Keratinocyte (primary cell): Measurements from ENCODE around the gene MAGEH1. TPM values are rescaled to one million over a fixed set of nuclear protein-coding genes. Genes with fewer than 3 reads are reported as not detected.

Experiments used
- DNase-seq: peaks from one replicate; pipeline ENCODE4 v3.0.0-alpha.2; 2011; ENCODE audit warnings: low read depth, missing footprints, low spot score
- FAIRE-seq: peaks from 2 replicates; lab custom pipeline; 2011; peaks lifted over from hg19 to GRCh38; lab: Jason Lieb, UNC
- H2AFZ ChIP-seq: 2 replicates; pipeline ENCODE4 v1.6.0; 2012; ENCODE audit warnings: low read length, control low read depth, inconsistent platforms; ENCODE audit not compliant: control insufficient read depth
- H3K27ac ChIP-seq: 2 replicates; pipeline ENCODE4 v1.5.1; 2011; ENCODE audit warnings: low read length; ENCODE audit not compliant: control insufficient read depth, insufficient read depth
- H3K27me3 ChIP-seq: 3 replicates; pipeline ENCODE4 v1.6.0; 2011; ENCODE audit warnings: low read length; ENCODE audit not compliant: control insufficient read depth, insufficient read depth; ENCODE audit errors: extremely low read depth
- H3K36me3 ChIP-seq, 2 experiments: 2 replicates in 1 of 2; 3 replicates in 1 of 2; pipeline ENCODE4 v1.5.1; 2011; ENCODE audit warnings: low read length in 2 of 2, mild to moderate bottlenecking in 1 of 2; ENCODE audit not compliant: control insufficient read depth in 2 of 2, insufficient read depth in 2 of 2; ENCODE audit errors: extremely low read depth in 1 of 2
- H3K4me1 ChIP-seq: 3 replicates; pipeline ENCODE4 v1.5.1; 2011; ENCODE audit warnings: low read length; ENCODE audit not compliant: control insufficient read depth, insufficient read depth; ENCODE audit errors: extremely low read depth
- H3K4me2 ChIP-seq: 3 replicates; pipeline ENCODE4 v1.6.0; 2011; ENCODE audit warnings: low read depth, low read length; ENCODE audit not compliant: control insufficient read depth, insufficient read depth; ENCODE audit errors: extremely low read depth
- H3K4me3 ChIP-seq, 3 experiments: fragments of 200-600 bp in 1 of 3; sonication (generic) in 1 of 3; 2 replicates in 2 of 3; 3 replicates in 1 of 3; pipeline ENCODE4 v1.5.1; 2011 to 2016; ENCODE audit warnings: low read length in 3 of 3, mild to moderate bottlenecking in 3 of 3, control low read depth in 2 of 3, inconsistent platforms in 1 of 3, low read depth in 1 of 3, mixed read lengths in 1 of 3, mixed run types in 1 of 3, moderate library complexity in 1 of 3; ENCODE audit not compliant: control insufficient read depth in 2 of 3, insufficient read depth in 2 of 3; ENCODE audit errors: extremely low read depth in 1 of 3
- H3K79me2 ChIP-seq: 2 replicates; pipeline ENCODE4 v1.6.0; 2012; ENCODE audit warnings: low read length; ENCODE audit not compliant: control insufficient read depth, insufficient read depth
- H3K9ac ChIP-seq: 3 replicates; pipeline ENCODE4 v1.6.0; 2011; ENCODE audit warnings: low read length; ENCODE audit not compliant: control insufficient read depth, insufficient read depth; ENCODE audit errors: extremely low read depth
- H3K9me1 ChIP-seq: 3 replicates; pipeline ENCODE4 v1.6.0; 2011; ENCODE audit warnings: low read length; ENCODE audit not compliant: control insufficient read depth, insufficient read depth; ENCODE audit errors: extremely low read depth
- H3K9me3 ChIP-seq: 2 replicates; pipeline ENCODE4 v1.5.1; 2012; ENCODE audit warnings: low read depth, low read length; ENCODE audit not compliant: control insufficient read depth
- H4K20me1 ChIP-seq: 3 replicates; pipeline ENCODE4 v1.6.0; 2011; ENCODE audit warnings: low read length; ENCODE audit not compliant: control insufficient read depth, insufficient read depth; ENCODE audit errors: extremely low read depth
- EZH2 ChIP-seq: IDR thresholded peaks from one replicate; pipeline ENCODE4 v1.6.1; 2012; ENCODE audit warnings: inconsistent platforms, mild to moderate bottlenecking, low read length, moderate library complexity
- dilution Hi-C: fragments of 300-500 bp; cut with MboI; formaldehyde crosslinking; loops from one replicate; pipeline ENCODE4 v1.7.0; 2020; ENCODE audit warnings: low sequenced_read_pairs; ENCODE audit not compliant: extremely low pct_ligation_motif_present
- polyA plus RNA-seq, 5 experiments: library from polyadenylated mRNA; depleted of rRNA in 3 of 5; stranded (reverse) in 3 of 5; stranded (forward) in 1 of 5; unstranded in 1 of 5; fragments of >200 nt; gene quantifications; 1 replicate in 1 of 5; 2 replicates in 3 of 5; 3 replicates in 1 of 5; pipeline versions ENCODE4 v1.2.1 to v1.2.3, GENCODE V29; 2011 to 2012; ENCODE audit warnings: missing spikeins in 2 of 5, low read depth in 1 of 5, low replicate concordance in 1 of 5
- TF ChIP-seq, protein P1 (sequence below), 3 experiments: IDR thresholded peaks in 1 of 3; conservative IDR thresholded peaks in 1 of 3; optimal IDR thresholded peaks in 1 of 3; 2 replicates in 2 of 3; 3 replicates in 1 of 3; pipeline versions ENCODE3 to v1.5.1; 2011; ENCODE audit warnings: low read length in 3 of 3, mild to moderate bottlenecking in 3 of 3, moderate library complexity in 2 of 3, control low read depth in 1 of 3, inconsistent platforms in 1 of 3; ENCODE audit not compliant: insufficient read depth in 2 of 3; ENCODE audit errors: extremely low read depth in 1 of 3

MAGEH1 gene
- polyA plus RNA-seq, 1 donor (not counting 4 experiments of a cell fraction or from before 2014, with no cell fraction given): 6.7 TPM

DNA sequence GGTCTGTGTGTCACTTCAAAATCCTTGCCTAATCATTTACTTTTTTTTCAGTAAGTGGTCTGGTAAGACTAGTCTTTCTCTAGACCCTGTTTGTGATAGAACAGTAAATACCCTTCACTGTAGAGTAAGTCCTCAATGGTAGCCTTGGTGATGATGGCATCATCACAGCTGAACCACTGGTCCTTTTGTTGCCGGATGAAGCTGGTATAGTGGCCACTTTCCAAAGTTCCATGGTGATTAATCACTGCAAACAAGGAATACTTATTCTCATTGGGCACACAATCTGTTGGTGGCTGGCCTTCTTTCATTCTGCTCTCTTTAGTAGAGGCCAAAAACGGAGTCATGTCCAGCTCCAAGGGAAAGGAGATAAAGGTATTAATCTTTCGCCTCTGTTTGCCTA lies 34.8 kb downstream of the MAGEH1 start:
- H3K4me3 ChIP-seq: no peak overlapping the region
- no peak overlapping the region for H2AFZ ChIP-seq
- no peaks in the 10 kb centered on the region for H3K9me1 ChIP-seq
- H3K9me3 ChIP-seq: no peaks in the 10 kb centered on the region
- no peak overlapping the region for H3K27ac ChIP-seq
- FAIRE-seq (no peak), DNase-seq (no peak)
- peaks cover 7% of the 10 kb centered on the region for H3K4me1 ChIP-seq
- TF ChIP-seq EZH2: no peak
- TF ChIP-seq, protein P1, sequence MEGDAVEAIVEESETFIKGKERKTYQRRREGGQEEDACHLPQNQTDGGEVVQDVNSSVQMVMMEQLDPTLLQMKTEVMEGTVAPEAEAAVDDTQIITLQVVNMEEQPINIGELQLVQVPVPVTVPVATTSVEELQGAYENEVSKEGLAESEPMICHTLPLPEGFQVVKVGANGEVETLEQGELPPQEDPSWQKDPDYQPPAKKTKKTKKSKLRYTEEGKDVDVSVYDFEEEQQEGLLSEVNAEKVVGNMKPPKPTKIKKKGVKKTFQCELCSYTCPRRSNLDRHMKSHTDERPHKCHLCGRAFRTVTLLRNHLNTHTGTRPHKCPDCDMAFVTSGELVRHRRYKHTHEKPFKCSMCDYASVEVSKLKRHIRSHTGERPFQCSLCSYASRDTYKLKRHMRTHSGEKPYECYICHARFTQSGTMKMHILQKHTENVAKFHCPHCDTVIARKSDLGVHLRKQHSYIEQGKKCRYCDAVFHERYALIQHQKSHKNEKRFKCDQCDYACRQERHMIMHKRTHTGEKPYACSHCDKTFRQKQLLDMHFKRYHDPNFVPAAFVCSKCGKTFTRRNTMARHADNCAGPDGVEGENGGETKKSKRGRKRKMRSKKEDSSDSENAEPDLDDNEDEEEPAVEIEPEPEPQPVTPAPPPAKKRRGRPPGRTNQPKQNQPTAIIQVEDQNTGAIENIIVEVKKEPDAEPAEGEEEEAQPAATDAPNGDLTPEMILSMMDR (optimal IDR thresholded peaks at IDR 0.05 in 1 of 3, IDR thresholded peaks at IDR 0.05 in 1 of 3, conservative IDR thresholded peaks at IDR 0.05 in 1 of 3; ENCODE audit: extremely low read depth in 1 of 3, insufficient read depth in 2 of 3, low read length in 3 of 3): no peak
- H3K9ac ChIP-seq: no peak overlapping the region
- dilution Hi-C loops: no loop called here
- no peak overlapping the region for H3K4me2 ChIP-seq
- H3K27me3 ChIP-seq: no peaks in the 10 kb centered on the region
- no peaks in the 10 kb centered on the region for H3K36me3 ChIP-seq
- H4K20me1 ChIP-seq: no peaks in the 10 kb centered on the region
- no peaks in the 10 kb centered on the region for H3K79me2 ChIP-seq

DNA sequence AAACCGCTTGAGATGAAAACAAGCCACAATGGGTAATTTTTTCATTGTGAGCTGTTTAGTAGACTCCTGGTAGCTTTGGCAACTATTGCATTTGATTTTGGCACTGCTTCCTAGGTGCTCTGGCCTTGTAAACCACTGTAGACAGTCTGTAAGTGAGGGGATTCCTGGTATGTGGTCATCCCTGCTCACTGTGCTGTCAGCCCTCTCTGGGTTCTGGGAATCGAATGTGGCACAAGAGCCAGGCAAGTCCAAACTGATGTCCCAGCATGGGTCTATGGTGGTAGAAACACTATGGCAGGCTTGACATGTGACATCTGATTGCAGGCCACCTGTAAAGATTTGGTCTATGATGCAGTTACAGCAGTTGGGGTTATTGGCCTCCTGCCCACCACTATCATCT lies 35.2 kb downstream of the MAGEH1 start:
- Histone ChIP-seq H3K27ac (no peak overlapping the region), H4K20me1 (no peaks in the 10 kb centered on the region), H3K9me1 (no peaks in the 10 kb centered on the region), H3K36me3 (no peaks in the 10 kb centered on the region), H3K79me2 (no peaks in the 10 kb centered on the region), H3K9me3 (no peaks in the 10 kb centered on the region), H3K4me1 (peaks cover 7% of the 10 kb centered on the region), H2AFZ (no peak overlapping the region), H3K9ac (no peak overlapping the region), H3K27me3 (no peaks in the 10 kb centered on the region), H3K4me2 (no peak overlapping the region), H3K4me3 (no peak overlapping the region)
- no peak for TF ChIP-seq EZH2
- TF ChIP-seq, protein P1 (optimal IDR thresholded peaks at IDR 0.05 in 1 of 3, IDR thresholded peaks at IDR 0.05 in 1 of 3, conservative IDR thresholded peaks at IDR 0.05 in 1 of 3; ENCODE audit: extremely low read depth in 1 of 3, insufficient read depth in 2 of 3, low read length in 3 of 3): no peak
- dilution Hi-C loops: no loop called here
- FAIRE-seq: no peak
- no peak for DNase-seq
